GM21423 (cell line): ENCODE results near the gene PF4V1.

Source experiments
- ATAC-seq: cut with Tn5 transposase; IDR thresholded peaks from one replicate; pipeline ENCODE4 v1.9.1; 2021; ENCODE audit warnings: mild to moderate bottlenecking, moderate library complexity; ENCODE audit not compliant: unreplicated experiment

The PF4V1 gene

GRCh38 chr4:73902038-73902637 is 49.0 kb downstream of the PF4V1 start:
- no peak for ATAC-seq

GRCh38 chr4:73902817-73903547 is 49.9 kb downstream of the PF4V1 start:
- ATAC-seq, result no peak
